HCT116 (cell line): ENCODE results near the gene TBC1D25. TPM values are rescaled to one million over a fixed set of nuclear protein-coding genes. Genes with fewer than 3 reads are reported as not detected.
A peak's percentile ranks its signal among the peaks of the same experiment; 100 is the strongest.

ENCODE experiments used
- ATAC-seq: fragments of 200-7000 bp; cut with Tn5 transposase; 2 replicates; pipeline ENCODE4 v1.9.1; 2020; ENCODE audit warnings: mild to moderate bottlenecking, moderate library complexity
- BruUV-seq: library from RNA; stranded (reverse); fragments of 400-500 nt; replicated peaks from 2 replicates; lab custom pipeline; 2021; lab: Mats Ljungman, UMichigan
- CTCF ChIA-PET: fragments of 300-600 bp; sonication (Branson Sonifier 250); formaldehyde crosslinking; loops from one replicate; lab custom pipeline; 2021; ENCODE audit warnings: antibody characterized with exemption; lab: Charles Lee
- POLR2A ChIA-PET: fragments of 300-600, 350-600 bp; sonication (Branson Sonifier 250); formaldehyde crosslinking; loops from one replicate; lab custom pipeline; 2021; ENCODE audit warnings: antibody characterized with exemption; lab: Charles Lee
- RAD21 ChIA-PET, 2 experiments: fragments of 300-600 bp; sonication (Branson Sonifier 250); formaldehyde crosslinking; loops; one replicate each; lab custom pipeline; 2023; ENCODE audit warnings: low total read pairs in 2 of 2; ENCODE audit not compliant: uncharacterized antibody in 2 of 2, unreplicated experiment in 2 of 2, low non-redundant PET in 1 of 2; lab: Charles Lee
- DNase-seq: peaks from one replicate; pipeline ENCODE4 v3.0.0-alpha.2; 2010; ENCODE audit warnings: low read depth, low spot score
- H2AFZ ChIP-seq: fragments of 200-600 bp; shearing (Covaris generic), sonication (generic); 2 replicates; pipeline ENCODE4 v1.6.1; 2017; ENCODE audit warnings: low read depth, mixed run types, mixed read lengths, antibody characterized with exemption, low read length; ENCODE audit not compliant: poor library complexity, severe bottlenecking
- H3K27ac ChIP-seq: 2 replicates; pipeline ENCODE4 v1.5.1; 2012; ENCODE audit warnings: low read depth, low read length
- H3K27me3 ChIP-seq: fragments of 200-600 bp; sonication (generic); 2 replicates; pipeline ENCODE4 v1.6.1; 2016; ENCODE audit warnings: mixed run types, low read length, mixed read lengths; ENCODE audit not compliant: insufficient read depth
- H3K36me3 ChIP-seq, 2 experiments: fragments of 200-500 bp in 1 of 2; fragments of 200-600 bp in 1 of 2; sonication (Bioruptor generic) in 1 of 2; sonication (generic) in 1 of 2; 2 replicates each; pipeline versions ENCODE4 v1.5.1 to v1.6.1; 2014 to 2016; ENCODE audit warnings: low read length in 2 of 2, inconsistent platforms in 1 of 2, mixed read lengths in 1 of 2, mixed run types in 1 of 2; ENCODE audit not compliant: insufficient read depth in 2 of 2, control insufficient read depth in 1 of 2
- H3K4me1 ChIP-seq, 2 experiments: fragments of 200-600 bp in 1 of 2; sonication (generic) in 1 of 2; 2 replicates each; pipeline versions ENCODE4 v1.5.1 to v1.6.1; 2012 to 2017; ENCODE audit warnings: low read length in 2 of 2, inconsistent platforms in 1 of 2, mild to moderate bottlenecking in 1 of 2, mixed read lengths in 1 of 2, mixed run types in 1 of 2, moderate library complexity in 1 of 2; ENCODE audit not compliant: insufficient read depth in 2 of 2, control insufficient read depth in 1 of 2
- H3K4me2 ChIP-seq: fragments of 200-600 bp; sonication (generic); 2 replicates; pipeline ENCODE4 v1.6.1; 2017; ENCODE audit warnings: mixed run types, low read length, mixed read lengths
- H3K4me3 ChIP-seq, 2 experiments: fragments of 200-600 bp in 1 of 2; sonication (generic) in 1 of 2; replicated peaks in 1 of 2; 2 replicates each; pipeline ENCODE4 v1.5.1; 2011 to 2016; ENCODE audit warnings: low read length in 2 of 2, control low read depth in 1 of 2, low read depth in 1 of 2, mild to moderate bottlenecking in 1 of 2, mixed read lengths in 1 of 2, mixed run types in 1 of 2
- H3K79me2 ChIP-seq: fragments of 200-600 bp; sonication (generic); 2 replicates; pipeline ENCODE4 v1.6.1; 2017; ENCODE audit warnings: mild to moderate bottlenecking, mixed run types, low read length, moderate library complexity, mixed read lengths; ENCODE audit not compliant: insufficient read depth
- H3K9ac ChIP-seq: fragments of 200-600 bp; sonication (generic); 2 replicates; pipeline ENCODE4 v1.6.1; 2016; ENCODE audit warnings: low read length, mixed read lengths
- H3K9me2 ChIP-seq: fragments of 200-600 bp; sonication (generic), shearing (Covaris generic); 2 replicates; pipeline ENCODE4 v1.6.1; 2017; ENCODE audit warnings: mixed run types, mild to moderate bottlenecking, moderate library complexity; ENCODE audit not compliant: insufficient read depth
- H3K9me3 ChIP-seq, 2 experiments: fragments of 200-500 bp in 1 of 2; fragments of 200-600 bp in 1 of 2; sonication (Bioruptor generic) in 1 of 2; sonication (generic) in 1 of 2; 2 replicates each; pipeline ENCODE4 v1.6.1; 2014 to 2017; ENCODE audit warnings: low read length in 2 of 2, mixed read lengths in 2 of 2, inconsistent platforms in 1 of 2, low read depth in 1 of 2, mild to moderate bottlenecking in 1 of 2, mixed run types in 1 of 2, moderate library complexity in 1 of 2; ENCODE audit not compliant: control insufficient read depth in 1 of 2, insufficient read depth in 1 of 2
- H4K20me1 ChIP-seq: fragments of 200-600 bp; sonication (generic), shearing (Covaris generic); 2 replicates; pipeline ENCODE4 v1.6.1; 2017; ENCODE audit warnings: mixed run types, mild to moderate bottlenecking, moderate library complexity; ENCODE audit not compliant: insufficient read depth
- CBX3 ChIP-seq: IDR thresholded peaks from 2 replicates; pipeline ENCODE4 v1.6.1; 2012; ENCODE audit warnings: low read depth
- CEBPB ChIP-seq: IDR thresholded peaks from 2 replicates; pipeline ENCODE4 v1.6.1; 2012; ENCODE audit warnings: low read depth
- EGR1 ChIP-seq: IDR thresholded peaks from 2 replicates; pipeline ENCODE4 v1.6.1; 2012; ENCODE audit warnings: low read depth
- ELF1 ChIP-seq: IDR thresholded peaks from 2 replicates; pipeline ENCODE4 v1.6.1; 2012; ENCODE audit warnings: low read depth, borderline replicate concordance
- EZH2 ChIP-seq: fragments of 200-600 bp; sonication (generic); IDR thresholded peaks from 2 replicates; pipeline ENCODE4 v1.6.1; 2017; ENCODE audit warnings: antibody characterized with exemption, mixed run types
- FOSL1 ChIP-seq: IDR thresholded peaks from 2 replicates; pipeline ENCODE4 v1.6.1; 2012; ENCODE audit warnings: low read depth
- JUND ChIP-seq: IDR thresholded peaks from 2 replicates; pipeline ENCODE4 v1.6.1; 2012
- POLR2A ChIP-seq: IDR thresholded peaks from 2 replicates; pipeline ENCODE4 v1.7.0; 2011; ENCODE audit warnings: borderline replicate concordance; ENCODE audit not compliant: insufficient read depth, insufficient read length; ENCODE audit errors: extremely low read depth
- POLR2AphosphoS5 ChIP-seq: IDR thresholded peaks from 2 replicates; pipeline ENCODE4 v1.6.1; 2011; ENCODE audit warnings: mild to moderate bottlenecking, low read depth, low read length, moderate library complexity
- RAD21 ChIP-seq: IDR thresholded peaks from 2 replicates; pipeline ENCODE4 v1.6.1; 2012; ENCODE audit warnings: low read depth, mild to moderate bottlenecking
- SIN3A ChIP-seq: IDR thresholded peaks from 2 replicates; pipeline ENCODE4 v1.6.1; 2012; ENCODE audit warnings: low read depth
- SP1 ChIP-seq: IDR thresholded peaks from 2 replicates; pipeline ENCODE4 v1.6.1; 2012; ENCODE audit warnings: low read depth
- TCF7L2 ChIP-seq: IDR thresholded peaks from 2 replicates; pipeline ENCODE4 v1.7.0; 2011; ENCODE audit warnings: borderline replicate concordance, inconsistent platforms; ENCODE audit not compliant: insufficient read depth, insufficient read length; ENCODE audit errors: extremely low read depth
- YY1 ChIP-seq: IDR thresholded peaks from 2 replicates; pipeline ENCODE4 v1.6.1; 2011; ENCODE audit warnings: low read length, low read depth, moderate library complexity, mild to moderate bottlenecking; ENCODE audit not compliant: insufficient replicate concordance; ENCODE audit errors: extremely low read depth
- ZFX ChIP-seq: fragments of 450-650 bp; IDR thresholded peaks from 2 replicates; pipeline ENCODE4 v1.6.1; 2017
- ZNF274 ChIP-seq: fragments of 200-500 bp; sonication (Bioruptor generic); IDR thresholded peaks from 2 replicates; pipeline ENCODE4 v1.6.1; 2014; ENCODE audit warnings: mild to moderate bottlenecking, low read depth, low read length, inconsistent platforms
- intact Hi-C: fragments of 100-400 bp; cut with micrococcal nuclease; formaldehyde crosslinking; loops from 2 replicates; pipeline ENCODE4 v1.10.0; 2022
- total RNA-seq: library from RNA; stranded (reverse); gene quantifications from one replicate; pipeline ENCODE4 v1.2.1, GENCODE V29; 2021; ENCODE audit not compliant: unreplicated experiment
- TF ChIP-seq, protein P1 (sequence below): IDR thresholded peaks from 2 replicates; pipeline ENCODE4 v1.6.1; 2011; ENCODE audit warnings: mild to moderate bottlenecking, low read length, moderate library complexity; ENCODE audit not compliant: insufficient replicate concordance; ENCODE audit errors: extremely low read depth
- TF ChIP-seq, protein P2 (sequence below): IDR thresholded peaks from 2 replicates; pipeline ENCODE4 v1.6.1; 2012
- TF ChIP-seq, protein P3 (sequence below): IDR thresholded peaks from 2 replicates; pipeline ENCODE4 v1.6.1; 2012
- TF ChIP-seq, protein P4 (sequence below), 3 experiments: fragments of 200-600 bp in 1 of 3; sonication (generic) in 1 of 3; IDR thresholded peaks in 2 of 3; conservative IDR thresholded peaks in 1 of 3; 2 replicates each; pipeline ENCODE4 v1.5.1; 2012 to 2017; ENCODE audit warnings: low read depth in 2 of 3, low read length in 2 of 3, antibody characterized with exemption in 1 of 3, borderline replicate concordance in 1 of 3, control low read depth in 1 of 3, mild to moderate bottlenecking in 1 of 3, mixed read lengths in 1 of 3, mixed run types in 1 of 3, moderate library complexity in 1 of 3; ENCODE audit not compliant: insufficient read depth in 1 of 3

Gene TBC1D25
- total RNA-seq, 1 experiment from 2014 or later: 10.5 TPM

DNA sequence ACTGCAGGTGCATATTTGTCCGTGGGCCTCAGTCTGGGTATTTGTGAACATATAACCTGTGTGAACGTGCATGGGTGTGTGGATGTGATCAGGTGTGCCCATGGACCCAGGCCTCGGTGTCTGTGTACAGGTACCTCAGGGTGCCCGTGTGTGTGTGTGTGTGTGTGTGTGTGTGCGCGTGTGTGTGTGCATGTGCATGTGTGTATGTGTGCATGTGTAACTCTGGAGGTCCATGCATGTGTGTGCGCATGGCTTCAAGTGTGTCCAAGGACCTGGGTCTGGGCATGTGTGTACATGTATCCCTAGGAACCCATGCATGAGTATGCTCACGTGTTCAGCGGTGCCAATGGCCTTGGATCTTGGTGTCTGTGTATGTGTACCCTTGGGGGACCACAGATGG lies 47.7 kb upstream of the TBC1D25 start:
- Histone ChIP-seq H4K20me1 (no peaks in the 10 kb centered on the region), H3K79me2 (no peaks in the 10 kb centered on the region), H3K4me1 (peaks cover 9 to 59% of the 10 kb centered on the region in 2 experiments; a peak in 3 of 4 replicates), H3K9me3 (no peaks in the 10 kb centered on the region), H3K27me3 (no peaks in the 10 kb centered on the region), H2AFZ (no peak overlapping the region), H3K9me2 (no peaks in the 10 kb centered on the region), H3K27ac (no peak overlapping the region), H3K9ac (no peak overlapping the region), H3K36me3 (no peaks in the 10 kb centered on the region), H3K4me2 (peak overlapping the region; percentile 47), H3K4me3 (no peak overlapping the region)
- intact Hi-C loops: loop anchor here (5.0 to 10.0 kb wide), 4 partner anchors 410 to 927 kb away; partner anchors contain the start of gene ARAF
- no peak for TF ChIP-seq CEBPB
- TF ChIP-seq YY1: no peak
- no peak for TF ChIP-seq FOSL1
- TF ChIP-seq CBX3: no peak
- TF ChIP-seq ELF1: no peak
- TF ChIP-seq RAD21: no peak
- TF ChIP-seq ZFX: no peak
- TF ChIP-seq EZH2: no peak
- TF ChIP-seq ZNF274: no peak
- TF ChIP-seq, protein P1, sequence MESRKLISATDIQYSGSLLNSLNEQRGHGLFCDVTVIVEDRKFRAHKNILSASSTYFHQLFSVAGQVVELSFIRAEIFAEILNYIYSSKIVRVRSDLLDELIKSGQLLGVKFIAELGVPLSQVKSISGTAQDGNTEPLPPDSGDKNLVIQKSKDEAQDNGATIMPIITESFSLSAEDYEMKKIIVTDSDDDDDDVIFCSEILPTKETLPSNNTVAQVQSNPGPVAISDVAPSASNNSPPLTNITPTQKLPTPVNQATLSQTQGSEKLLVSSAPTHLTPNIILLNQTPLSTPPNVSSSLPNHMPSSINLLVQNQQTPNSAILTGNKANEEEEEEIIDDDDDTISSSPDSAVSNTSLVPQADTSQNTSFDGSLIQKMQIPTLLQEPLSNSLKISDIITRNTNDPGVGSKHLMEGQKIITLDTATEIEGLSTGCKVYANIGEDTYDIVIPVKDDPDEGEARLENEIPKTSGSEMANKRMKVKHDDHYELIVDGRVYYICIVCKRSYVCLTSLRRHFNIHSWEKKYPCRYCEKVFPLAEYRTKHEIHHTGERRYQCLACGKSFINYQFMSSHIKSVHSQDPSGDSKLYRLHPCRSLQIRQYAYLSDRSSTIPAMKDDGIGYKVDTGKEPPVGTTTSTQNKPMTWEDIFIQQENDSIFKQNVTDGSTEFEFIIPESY: no peak
- no peak for TF ChIP-seq POLR2A
- TF ChIP-seq JUND: no peak
- TF ChIP-seq EGR1: no peak
- TF ChIP-seq, protein P2, sequence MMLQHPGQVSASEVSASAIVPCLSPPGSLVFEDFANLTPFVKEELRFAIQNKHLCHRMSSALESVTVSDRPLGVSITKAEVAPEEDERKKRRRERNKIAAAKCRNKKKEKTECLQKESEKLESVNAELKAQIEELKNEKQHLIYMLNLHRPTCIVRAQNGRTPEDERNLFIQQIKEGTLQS: no peak
- no peak for TF ChIP-seq POLR2AphosphoS5
- no peak for TF ChIP-seq SP1
- TF ChIP-seq SIN3A: no peak
- TF ChIP-seq, protein P3, sequence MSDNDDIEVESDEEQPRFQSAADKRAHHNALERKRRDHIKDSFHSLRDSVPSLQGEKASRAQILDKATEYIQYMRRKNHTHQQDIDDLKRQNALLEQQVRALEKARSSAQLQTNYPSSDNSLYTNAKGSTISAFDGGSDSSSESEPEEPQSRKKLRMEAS: no peak
- TF ChIP-seq TCF7L2: no peak
- TF ChIP-seq, protein P4, sequence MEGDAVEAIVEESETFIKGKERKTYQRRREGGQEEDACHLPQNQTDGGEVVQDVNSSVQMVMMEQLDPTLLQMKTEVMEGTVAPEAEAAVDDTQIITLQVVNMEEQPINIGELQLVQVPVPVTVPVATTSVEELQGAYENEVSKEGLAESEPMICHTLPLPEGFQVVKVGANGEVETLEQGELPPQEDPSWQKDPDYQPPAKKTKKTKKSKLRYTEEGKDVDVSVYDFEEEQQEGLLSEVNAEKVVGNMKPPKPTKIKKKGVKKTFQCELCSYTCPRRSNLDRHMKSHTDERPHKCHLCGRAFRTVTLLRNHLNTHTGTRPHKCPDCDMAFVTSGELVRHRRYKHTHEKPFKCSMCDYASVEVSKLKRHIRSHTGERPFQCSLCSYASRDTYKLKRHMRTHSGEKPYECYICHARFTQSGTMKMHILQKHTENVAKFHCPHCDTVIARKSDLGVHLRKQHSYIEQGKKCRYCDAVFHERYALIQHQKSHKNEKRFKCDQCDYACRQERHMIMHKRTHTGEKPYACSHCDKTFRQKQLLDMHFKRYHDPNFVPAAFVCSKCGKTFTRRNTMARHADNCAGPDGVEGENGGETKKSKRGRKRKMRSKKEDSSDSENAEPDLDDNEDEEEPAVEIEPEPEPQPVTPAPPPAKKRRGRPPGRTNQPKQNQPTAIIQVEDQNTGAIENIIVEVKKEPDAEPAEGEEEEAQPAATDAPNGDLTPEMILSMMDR (IDR thresholded peaks at IDR 0.05 in 2 of 3, conservative IDR thresholded peaks at IDR 0.05 in 1 of 3; ENCODE audit: borderline replicate concordance in 1 of 3, insufficient read depth in 1 of 3, low read depth in 2 of 3, low read length in 2 of 3): no peak
- ChIA-PET POLR2A (no interaction called here), CTCF (no interaction called here), RAD21 (no interaction called here)
- DNase-seq: no peak
- ATAC-seq: no peak
- no TSS peak for BruUV-seq
